ENCODE measurements around the gene ADGRG3. TPM values are rescaled to one million over a fixed set of nuclear protein-coding genes. Genes with fewer than 3 reads are reported as not detected.

Gene ADGRG3
- total RNA-seq, 1 experiment from 2014 or later = 0.46 TPM

DNA sequence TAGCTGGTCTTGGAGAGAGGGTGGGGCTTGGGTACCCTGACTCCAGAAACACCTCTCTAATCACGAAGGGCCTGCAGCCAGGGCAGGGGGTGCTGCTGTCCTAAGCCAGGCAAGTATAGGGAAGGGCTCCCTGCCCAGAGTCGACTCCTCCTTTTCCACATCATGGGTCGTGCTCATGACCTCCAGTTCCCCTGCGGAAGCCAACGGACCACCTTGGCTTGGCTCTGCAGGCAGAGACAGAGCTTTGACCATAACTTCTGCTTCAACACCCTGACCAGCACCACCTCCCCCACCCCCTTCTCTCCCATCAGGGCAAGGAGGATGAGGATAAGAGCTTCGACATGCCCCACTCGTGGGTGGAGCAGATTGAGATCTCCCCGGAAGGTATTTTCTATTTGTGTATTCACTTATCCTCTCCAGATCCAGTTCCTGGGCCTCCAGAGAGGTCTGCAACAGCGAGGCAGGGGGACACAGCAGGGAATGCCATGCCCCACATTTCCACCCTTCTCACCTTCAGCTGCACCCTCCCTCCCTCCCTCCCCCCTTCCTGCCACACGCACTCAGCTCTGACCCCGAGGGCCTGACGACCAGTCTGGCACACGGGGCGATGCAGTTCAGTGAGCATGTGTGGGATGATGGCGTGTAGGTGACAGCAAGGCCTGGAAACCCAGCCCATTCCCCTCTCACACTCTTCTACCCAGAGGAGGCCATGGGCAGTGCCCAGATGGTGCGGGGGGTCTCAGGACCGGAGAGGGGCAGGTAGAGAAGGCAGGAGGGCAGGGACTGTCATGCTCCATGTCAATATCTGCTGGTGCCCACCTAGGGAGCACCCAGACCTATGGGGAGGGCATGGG, 53.5 kb downstream of the ADGRG3 start:
- no peak overlapping the region for H3K23ac ChIP-seq (ENCODE audit: insufficient read length, low read depth, low read length)
- H2AFZ ChIP-seq (ENCODE audit: low read length) = no peak overlapping the region
- H2AK5ac ChIP-seq (ENCODE audit: insufficient read length, low read length) = no peak overlapping the region
- H3T11ph ChIP-seq (ENCODE audit: low read length) = no peak overlapping the region
- TF ChIP-seq, protein P1, sequence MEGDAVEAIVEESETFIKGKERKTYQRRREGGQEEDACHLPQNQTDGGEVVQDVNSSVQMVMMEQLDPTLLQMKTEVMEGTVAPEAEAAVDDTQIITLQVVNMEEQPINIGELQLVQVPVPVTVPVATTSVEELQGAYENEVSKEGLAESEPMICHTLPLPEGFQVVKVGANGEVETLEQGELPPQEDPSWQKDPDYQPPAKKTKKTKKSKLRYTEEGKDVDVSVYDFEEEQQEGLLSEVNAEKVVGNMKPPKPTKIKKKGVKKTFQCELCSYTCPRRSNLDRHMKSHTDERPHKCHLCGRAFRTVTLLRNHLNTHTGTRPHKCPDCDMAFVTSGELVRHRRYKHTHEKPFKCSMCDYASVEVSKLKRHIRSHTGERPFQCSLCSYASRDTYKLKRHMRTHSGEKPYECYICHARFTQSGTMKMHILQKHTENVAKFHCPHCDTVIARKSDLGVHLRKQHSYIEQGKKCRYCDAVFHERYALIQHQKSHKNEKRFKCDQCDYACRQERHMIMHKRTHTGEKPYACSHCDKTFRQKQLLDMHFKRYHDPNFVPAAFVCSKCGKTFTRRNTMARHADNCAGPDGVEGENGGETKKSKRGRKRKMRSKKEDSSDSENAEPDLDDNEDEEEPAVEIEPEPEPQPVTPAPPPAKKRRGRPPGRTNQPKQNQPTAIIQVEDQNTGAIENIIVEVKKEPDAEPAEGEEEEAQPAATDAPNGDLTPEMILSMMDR (conservative IDR thresholded peaks at IDR 0.05) = no peak
- Mint-ChIP-seq H3K27ac (peak overlapping the region in 2 of 3 experiments; percentile 18 to 74; a peak in 2 of 7 replicates), H3K9me3 (no peaks in the 10 kb centered on the region), H3K27me3 (ENCODE audit: low read depth) (no peaks in the 10 kb centered on the region; the same call in 1 of the 2 replicates), H3K36me3 (ENCODE audit: insufficient read depth in 1 of 3, low read depth in 3 of 3) (no peaks in the 10 kb centered on the region), H3K4me1 (no peaks in the 10 kb centered on the region), H3K4me3 (no peak overlapping the region)
- H3K9ac ChIP-seq (ENCODE audit: extremely low read depth, insufficient read length, low read length) = no peak overlapping the region
- H3K79me1 ChIP-seq (ENCODE audit: insufficient read depth, low read depth, low read length, poor library complexity, severe bottlenecking) = no peaks in the 10 kb centered on the region
- no peak overlapping the region for H2BK20ac ChIP-seq (ENCODE audit: low read depth, low read length, poor library complexity, severe bottlenecking)
- no peaks in the 10 kb centered on the region for H3K9me3 ChIP-seq (ENCODE audit: control insufficient read depth, low read depth, low read length)
- no peak overlapping the region; the same call in 1 of the 2 replicates for H3K14ac ChIP-seq (ENCODE audit: insufficient read depth, low read length)
- no peaks in the 10 kb centered on the region for H3K23me2 ChIP-seq (ENCODE audit: insufficient read length, low read depth, low read length, poor library complexity, severe bottlenecking)
- H2BK5ac ChIP-seq (ENCODE audit: insufficient read length, low read length) = no peak overlapping the region
- H3K4ac ChIP-seq (ENCODE audit: low read depth, low read length) = no peak overlapping the region
- no peak overlapping the region for H4K91ac ChIP-seq (ENCODE audit: insufficient read length, low read depth, low read length)
- H3K27me3 ChIP-seq (ENCODE audit: insufficient read depth, low read length) = no peaks in the 10 kb centered on the region
- no peak overlapping the region for H4K8ac ChIP-seq (replicated peaks; ENCODE audit: insufficient read length, low read depth, low read length)
- no peak overlapping the region for H3K18ac ChIP-seq (ENCODE audit: insufficient read length, low read depth, low read length)
- no peaks in the 10 kb centered on the region for H3K4me1 ChIP-seq (ENCODE audit: insufficient read depth, low read length)
- WGBS (ENCODE audit: extremely low coverage, insufficient read length, low lambda C conversion rate) = no CpG with 5 or more reads among the region's 17 CpGs
- H3K79me2 ChIP-seq (ENCODE audit: insufficient read depth, low read length) = no peaks in the 10 kb centered on the region
- no peak overlapping the region for H2BK120ac ChIP-seq (ENCODE audit: low read depth, low read length, poor library complexity, severe bottlenecking)
- H4K5ac ChIP-seq (ENCODE audit: insufficient read length, low read depth, low read length) = no peak overlapping the region
- H3K56ac ChIP-seq (ENCODE audit: insufficient read length, low read depth, low read length) = no peak overlapping the region
- no peak overlapping the region for H3K4me2 ChIP-seq (ENCODE audit: insufficient read depth, insufficient read length, low read length)
- H2BK12ac ChIP-seq (ENCODE audit: insufficient read length, low read depth, low read length) = no peak overlapping the region
- H4K20me1 ChIP-seq (ENCODE audit: control insufficient read depth, insufficient read depth, insufficient read length) = no peaks in the 10 kb centered on the region
- H2BK15ac ChIP-seq (ENCODE audit: low read depth, low read length) = no peak overlapping the region
- DNase-seq = no peak
- no peak overlapping the region for H3K27ac ChIP-seq (ENCODE audit: insufficient read length, low read depth, low read length)
